Tibial artery (tissue), 4 donors: Measurements from ENCODE around the gene HIRIP3.
"Not testable (repeated sequence)": the region's sequence is repeated elsewhere in the genome, so short reads cannot be mapped to it uniquely, and the experiment has no call there.

Experiments
- DNase-seq, 2 donors: peaks; one replicate each; pipeline ENCODE4 v3.0.0-alpha.2; 2019
- H3K27ac ChIP-seq, 2 donors: fragments of 200-600 bp; sonication (generic) in 1 of 2; 1 replicate in 1 of 2; 2 replicates in 1 of 2; pipeline ENCODE4 v1.5.1; 2018 to 2019; ENCODE audit warnings: mild to moderate bottlenecking in 1 of 2
- H3K27me3 ChIP-seq, 2 donors: fragments of 200-600 bp; sonication (generic) in 1 of 2; one replicate each; pipeline versions ENCODE4 v1.5.1 to v1.6.0; 2016 to 2019
- H3K36me3 ChIP-seq, 3 donors: fragments of 200-600 bp; sonication (generic) in 2 of 3; one replicate each; pipeline ENCODE4 v1.5.1; 2016 to 2019; ENCODE audit warnings: mild to moderate bottlenecking in 2 of 3
- H3K4me1 ChIP-seq, 4 donors: fragments of 200-600 bp; sonication (generic) in 2 of 4; 1 replicate in 3 of 4; 2 replicates in 1 of 4; pipeline ENCODE4 v1.5.1; 2016 to 2019
- H3K4me3 ChIP-seq, 2 donors: fragments of 200-600 bp; sonication (generic) in 1 of 2; 1 replicate in 1 of 2; 2 replicates in 1 of 2; pipeline ENCODE4 v1.5.1; 2018 to 2019; ENCODE audit warnings: mild to moderate bottlenecking in 2 of 2
- H3K9me3 ChIP-seq, 3 donors: fragments of 200-600 bp; sonication (generic) in 1 of 3; one replicate each; pipeline ENCODE4 v1.5.1; 2016 to 2019
- intact Hi-C: fragments of 100-400 bp; cut with DNase I; formaldehyde crosslinking; loops from one replicate; pipeline ENCODE4 v1.15.0; 2023; ENCODE audit warnings: low total_unique reads
- TF ChIP-seq, protein P1 (sequence below), 2 experiments: fragments of 200-600 bp in 1 of 2; fragments of 450-650 bp in 1 of 2; IDR thresholded peaks; one replicate each; pipeline ENCODE4 v1.5.1; 2017 to 2019; ENCODE audit warnings: antibody characterized with exemption in 2 of 2, mild to moderate bottlenecking in 1 of 2, moderate library complexity in 1 of 2

HIRIP3 gene, protein sequence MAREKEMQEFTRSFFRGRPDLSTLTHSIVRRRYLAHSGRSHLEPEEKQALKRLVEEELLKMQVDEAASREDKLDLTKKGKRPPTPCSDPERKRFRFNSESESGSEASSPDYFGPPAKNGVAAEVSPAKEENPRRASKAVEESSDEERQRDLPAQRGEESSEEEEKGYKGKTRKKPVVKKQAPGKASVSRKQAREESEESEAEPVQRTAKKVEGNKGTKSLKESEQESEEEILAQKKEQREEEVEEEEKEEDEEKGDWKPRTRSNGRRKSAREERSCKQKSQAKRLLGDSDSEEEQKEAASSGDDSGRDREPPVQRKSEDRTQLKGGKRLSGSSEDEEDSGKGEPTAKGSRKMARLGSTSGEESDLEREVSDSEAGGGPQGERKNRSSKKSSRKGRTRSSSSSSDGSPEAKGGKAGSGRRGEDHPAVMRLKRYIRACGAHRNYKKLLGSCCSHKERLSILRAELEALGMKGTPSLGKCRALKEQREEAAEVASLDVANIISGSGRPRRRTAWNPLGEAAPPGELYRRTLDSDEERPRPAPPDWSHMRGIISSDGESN

DNA sequence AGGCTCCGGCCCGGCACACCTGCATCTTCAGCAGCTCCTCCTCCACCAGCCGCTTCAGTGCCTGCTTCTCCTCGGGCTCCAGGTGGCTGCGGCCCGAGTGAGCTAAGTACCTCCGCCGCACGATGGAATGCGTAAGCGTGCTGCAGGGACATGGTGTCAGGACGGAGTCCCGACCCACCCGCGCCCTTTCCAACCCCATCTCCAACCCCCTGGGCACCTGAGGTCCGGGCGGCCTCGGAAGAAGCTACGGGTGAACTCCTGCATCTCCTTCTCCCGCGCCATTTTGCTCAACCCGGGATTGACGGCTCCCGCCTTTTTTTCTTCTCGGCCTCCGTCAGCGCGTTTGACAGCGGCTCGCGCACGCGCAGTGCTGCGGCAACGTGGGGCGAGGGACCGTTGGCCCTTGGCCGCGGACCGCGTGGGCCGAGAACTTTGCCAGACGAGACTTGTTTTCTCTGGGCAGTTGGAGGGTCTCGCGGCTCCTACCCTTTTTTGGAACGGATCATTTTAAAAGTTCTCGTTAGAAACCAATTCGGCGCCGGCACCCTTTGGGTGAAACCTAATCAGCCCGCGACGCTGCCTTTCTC lies at the start of gene HIRIP3:
Gene HIRIP3, minus strand, starts transcription at position 294 of the 587 bp plus-strand sequence. Its CDS starts 12 bp downstream, at position 282.
- Histone ChIP-seq H3K4me1 (peaks cover 0 to 23% (median 18%) of the 10 kb centered on the region in 4 donors), H3K36me3 (peaks cover 19 to 53% (median 41%) of the 10 kb centered on the region in 3 donors)
- intact Hi-C loops = loop anchor here (10.0 kb wide), 1 partner anchor 181 kb away; the partner anchor contains the start of genes PAGR1 and PRRT2

DNA sequence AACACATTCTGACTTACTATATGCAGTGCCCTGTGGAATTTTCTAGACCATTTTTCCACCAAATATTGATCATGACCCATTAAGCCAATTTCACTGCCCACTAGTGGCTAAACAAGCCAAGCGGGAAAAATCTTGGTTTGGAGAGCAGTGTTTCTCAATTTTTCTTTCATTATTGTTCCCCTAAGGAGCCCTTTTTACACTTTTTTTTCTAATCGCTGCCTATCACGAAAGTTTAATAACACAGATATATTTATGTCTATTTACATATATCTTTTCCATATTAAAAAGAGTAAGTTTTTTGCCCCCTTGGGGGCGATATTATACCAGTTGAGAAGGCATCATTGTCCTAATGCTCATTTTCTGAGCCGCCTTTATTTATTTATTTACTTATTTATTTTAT lies 46.4 kb upstream of the HIRIP3 start:
- Histone ChIP-seq H3K9me3 (no peaks in the 10 kb centered on the region), H3K36me3 (no peaks in the 10 kb centered on the region), H3K4me3 (no peak overlapping the region), H3K27me3 (peaks cover 0 to 32% of the 10 kb centered on the region in 2 donors), H3K27ac (no peak overlapping the region), H3K4me1 (no peaks in the 10 kb centered on the region)
- intact Hi-C loops = no loop called here
- DNase-seq = no peak
- TF ChIP-seq, protein P1, sequence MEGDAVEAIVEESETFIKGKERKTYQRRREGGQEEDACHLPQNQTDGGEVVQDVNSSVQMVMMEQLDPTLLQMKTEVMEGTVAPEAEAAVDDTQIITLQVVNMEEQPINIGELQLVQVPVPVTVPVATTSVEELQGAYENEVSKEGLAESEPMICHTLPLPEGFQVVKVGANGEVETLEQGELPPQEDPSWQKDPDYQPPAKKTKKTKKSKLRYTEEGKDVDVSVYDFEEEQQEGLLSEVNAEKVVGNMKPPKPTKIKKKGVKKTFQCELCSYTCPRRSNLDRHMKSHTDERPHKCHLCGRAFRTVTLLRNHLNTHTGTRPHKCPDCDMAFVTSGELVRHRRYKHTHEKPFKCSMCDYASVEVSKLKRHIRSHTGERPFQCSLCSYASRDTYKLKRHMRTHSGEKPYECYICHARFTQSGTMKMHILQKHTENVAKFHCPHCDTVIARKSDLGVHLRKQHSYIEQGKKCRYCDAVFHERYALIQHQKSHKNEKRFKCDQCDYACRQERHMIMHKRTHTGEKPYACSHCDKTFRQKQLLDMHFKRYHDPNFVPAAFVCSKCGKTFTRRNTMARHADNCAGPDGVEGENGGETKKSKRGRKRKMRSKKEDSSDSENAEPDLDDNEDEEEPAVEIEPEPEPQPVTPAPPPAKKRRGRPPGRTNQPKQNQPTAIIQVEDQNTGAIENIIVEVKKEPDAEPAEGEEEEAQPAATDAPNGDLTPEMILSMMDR (IDR thresholded peaks at IDR 0.05) = peak; percentile 37 to 47

More for the DNA sequence above, at the start of gene HIRIP3:
- Histone ChIP-seq H3K27me3 (no peaks in the 10 kb centered on the region), H3K9me3 (no peaks in the 10 kb centered on the region), H3K27ac (peak within 1 kb of the TSS; percentile 87 to 95), H3K4me3 (peak within 1 kb of the TSS; percentile 66 to 75)
- TF ChIP-seq, protein P1 (IDR thresholded peaks at IDR 0.05) = no peak
- peak; percentile 85 to 93 for DNase-seq

DNA sequence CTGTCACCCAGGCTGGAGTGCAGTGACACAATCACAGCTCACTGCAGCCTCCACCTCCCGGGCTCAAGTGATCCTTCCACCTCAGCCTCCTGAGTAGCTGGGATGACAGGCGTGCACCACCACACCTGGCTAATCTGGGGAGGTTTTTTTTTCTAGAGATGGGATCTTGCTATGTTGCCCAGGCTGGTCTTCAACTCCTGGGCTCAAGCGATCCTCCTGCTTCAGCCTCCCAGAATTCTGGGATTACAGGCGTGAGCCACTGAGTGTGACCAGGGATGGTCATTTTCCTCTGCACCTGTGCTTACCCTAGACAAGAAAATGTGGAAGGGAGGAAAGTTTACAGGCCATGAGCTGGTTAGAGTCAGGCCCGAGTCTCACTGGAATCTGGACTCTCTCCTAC lies 45.3 kb upstream of the HIRIP3 start:
- DNase-seq, H3K9me3 ChIP-seq, H3K36me3 ChIP-seq, H3K4me1 ChIP-seq, intact Hi-C loops, H3K4me3 ChIP-seq, H3K27ac ChIP-seq: not testable (repeated sequence)
- peaks cover 0 to 32% of the 10 kb centered on the region in 2 donors for H3K27me3 ChIP-seq

DNA sequence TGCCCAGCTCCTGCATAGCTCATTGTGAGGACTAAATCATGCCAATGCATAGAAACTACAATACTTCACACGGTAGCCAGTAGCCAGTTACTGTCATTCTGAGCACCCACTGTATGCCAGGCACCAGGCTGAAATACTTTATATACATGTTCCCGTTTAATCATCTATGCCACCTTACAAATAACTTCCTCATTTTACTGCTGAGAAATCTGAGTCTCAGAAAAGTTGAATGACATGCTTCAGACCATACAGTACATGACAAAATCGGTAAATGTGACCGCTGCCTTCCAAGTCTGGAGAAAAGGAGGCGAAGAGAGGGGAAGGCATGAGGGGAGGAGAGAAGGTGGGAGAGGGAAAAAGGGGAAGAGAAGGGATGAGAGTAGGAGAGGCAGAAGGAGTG lies 44.8 kb upstream of the HIRIP3 start:
- Histone ChIP-seq H3K9me3 (no peaks in the 10 kb centered on the region), H3K36me3 (no peaks in the 10 kb centered on the region), H3K27ac (no peak overlapping the region), H3K4me3 (no peak overlapping the region), H3K4me1 (no peaks in the 10 kb centered on the region), H3K27me3 (peaks cover 0 to 35% of the 10 kb centered on the region in 2 donors)
- TF ChIP-seq, protein P1 (IDR thresholded peaks at IDR 0.05) = no peak
- intact Hi-C loops = no loop called here
- DNase-seq = no peak

DNA sequence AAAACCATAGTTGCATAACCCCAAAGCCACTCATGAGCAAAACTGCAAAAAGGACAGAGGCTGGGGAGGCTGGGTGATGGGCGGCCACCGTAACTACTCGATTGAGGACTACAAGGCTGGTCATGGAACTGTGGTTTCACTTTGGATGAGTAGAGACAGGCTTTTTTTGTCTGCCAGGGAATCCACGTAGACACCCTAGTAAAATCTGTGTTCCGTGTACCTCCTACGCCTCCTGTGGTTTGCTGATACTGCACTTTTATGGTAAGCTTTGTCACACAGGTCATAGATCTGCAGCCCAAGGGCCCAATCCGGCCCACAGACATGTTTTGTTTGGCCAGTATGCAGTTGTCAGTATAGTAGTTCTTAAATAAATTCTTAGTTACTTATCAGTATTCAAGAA lies 37.9 kb upstream of the HIRIP3 start:
- H3K4me1 ChIP-seq = peaks cover 0 to 17% (median 10%) of the 10 kb centered on the region in 4 donors
- no peak overlapping the region for H3K4me3 ChIP-seq
- H3K27ac ChIP-seq = no peak overlapping the region
- peaks cover 0 to 81% of the 10 kb centered on the region in 2 donors for H3K27me3 ChIP-seq
- H3K9me3 ChIP-seq = no peaks in the 10 kb centered on the region
- H3K36me3 ChIP-seq = no peaks in the 10 kb centered on the region
- DNase-seq = no peak
- TF ChIP-seq, protein P1 (IDR thresholded peaks at IDR 0.05) = no peak
- intact Hi-C loops = no loop called here
